ENCODE results near the gene CRX. TPM values are rescaled to one million over a fixed set of nuclear protein-coding genes. Genes with fewer than 3 reads are reported as not detected.

The CRX gene
- total RNA-seq, 2 experiments from 2014 or later = not detected

GRCh38 chr19:47886010-47886559 lies 64.3 kb downstream of the CRX start, which contains the start of gene SULT2A1:
SULT2A1 (minus strand) TSS chr19:47886315; CDS start chr19:47886257, 58 bp downstream.
- H3K4me3 Mint-ChIP-seq = no peak within 1 kb of the TSS
- H3K4me1 Mint-ChIP-seq = no peaks in the 10 kb centered on the region
- no peaks in the 10 kb centered on the region for H3K36me3 Mint-ChIP-seq
- CTCF ChIA-PET = no interaction called here
- H3K27me3 Mint-ChIP-seq = peaks cover 7% of the 10 kb centered on the region
- no peak within 1 kb of the TSS for H3K27ac Mint-ChIP-seq
- ATAC-seq = no peak
- DNase-seq = no peak
- no peaks in the 10 kb centered on the region for H3K9me3 Mint-ChIP-seq (ENCODE audit: low read depth)

- Mint-ChIP-seq H3K36me3 (no peaks in the 10 kb centered on the region), H3K9me3 (ENCODE audit: low read depth) (peaks cover 4% of the 10 kb centered on the region), H3K27me3 (no peaks in the 10 kb centered on the region), H3K4me3 (no peak overlapping the region), H3K27ac (no peak overlapping the region), H3K4me1 (no peaks in the 10 kb centered on the region)
- DNase-seq (no peak), ATAC-seq (no peak)
- CTCF ChIA-PET = no interaction called here
Measured at GRCh38 chr19:47890865-47891621, 69.3 kb downstream of the CRX start.

- CTCF ChIA-PET = interaction anchor here (1.6 kb wide), 1 partner anchor 17 kb away, joined by 4 read pairs; no protein-coding TSS in a partner anchor
- H3K9me3 Mint-ChIP-seq (ENCODE audit: low read depth) = peaks cover 4% of the 10 kb centered on the region
- H3K36me3 Mint-ChIP-seq = no peaks in the 10 kb centered on the region
Measured at GRCh38 chr19:47891622-47891922, 69.8 kb downstream of the CRX start.

GRCh38 chr19:47891923-47892666 lies 70.4 kb downstream of the CRX start:
- CTCF ChIA-PET = interaction anchor here (1.1 to 1.6 kb wide), 2 partner anchors 18 to 23 kb away, joined by 3 to 4 read pairs; no protein-coding TSS in a partner anchor
- no peaks in the 10 kb centered on the region for H3K4me1 Mint-ChIP-seq
- DNase-seq = no peak
- no peaks in the 10 kb centered on the region for H3K36me3 Mint-ChIP-seq
- H3K4me3 Mint-ChIP-seq = no peak overlapping the region
- peaks cover 2% of the 10 kb centered on the region for H3K27me3 Mint-ChIP-seq
- no peak overlapping the region for H3K27ac Mint-ChIP-seq
- ATAC-seq = no peak
- H3K9me3 Mint-ChIP-seq (ENCODE audit: low read depth) = peaks cover 4% of the 10 kb centered on the region

More at GRCh38 chr19:47891622-47891922, 69.8 kb downstream of the CRX start:
- Mint-ChIP-seq H3K4me3 (no peak overlapping the region), H3K27me3 (peaks cover 2% of the 10 kb centered on the region), H3K4me1 (no peaks in the 10 kb centered on the region), H3K27ac (no peak overlapping the region)
- ATAC-seq (no peak), DNase-seq (no peak)

Other genes with a start within 250 kb of the CRX start
- under 1 TPM; 0.32 to 0.40 TPM for gene ZNF541, start 248.8 kb upstream of the CRX start, total RNA-seq
- 10 to 100 TPM; 16.6 to 20.7 TPM for gene BICRA, start 212.8 kb upstream of the CRX start, total RNA-seq
- under 1 TPM in 1 of 2 experiments, not detected in 1; 0.07 TPM for gene EHD2, start 108.5 kb upstream of the CRX start, total RNA-seq
- 100 to 1,000 TPM; 225 to 227 TPM for gene NOP53, start 76.4 kb upstream of the CRX start, total RNA-seq
- 100 to 1,000 TPM in 1 of 2 experiments, 10 to 100 TPM in 1; 94.2 to 133 TPM for gene SELENOW, start 43.2 kb upstream of the CRX start, total RNA-seq
- gene TPRX1, start 17.4 kb upstream of the CRX start, total RNA-seq = not detected
- not detected for gene TPRX2, start 37.3 kb downstream of the CRX start, total RNA-seq
- gene SULT2A1, start 64.4 kb downstream of the CRX start, total RNA-seq = not detected
- gene BSPH1, start 170.2 kb downstream of the CRX start, total RNA-seq = not detected
- gene ELSPBP1, start 172.7 kb downstream of the CRX start, total RNA-seq = not detected
- not detected for gene CABP5, start 222.1 kb downstream of the CRX start, total RNA-seq